Endothelial cell of umbilical vein (primary cell): ENCODE data around the gene MSX2. TPM values are rescaled to one million over a fixed set of nuclear protein-coding genes. Genes with fewer than 3 reads are reported as not detected.

Experiments
- BruUV-seq: library from RNA; stranded (reverse); fragments of 400-500 nt; replicated peaks from 2 replicates; lab custom pipeline; 2021; lab: Mats Ljungman, UMichigan
- CTCF ChIA-PET: fragments of 300-600, 350-600 bp; sonication (Branson Sonifier 250); formaldehyde crosslinking; loops from one replicate; lab custom pipeline; 2021; ENCODE audit warnings: antibody characterized with exemption, inconsistent platforms; lab: Charles Lee
- POLR2A ChIA-PET: fragments of 300-600, 350-600 bp; sonication (Branson Sonifier 250); formaldehyde crosslinking; loops from one replicate; lab custom pipeline; 2021; ENCODE audit warnings: antibody characterized with exemption, inconsistent platforms; lab: Charles Lee
- DNase-seq: peaks from one replicate; pipeline ENCODE4 v3.0.0-alpha.2; 2011; ENCODE audit warnings: low read depth, low spot score
- FAIRE-seq: peaks from 2 replicates; lab custom pipeline; 2011; peaks lifted over from hg19 to GRCh38; lab: Jason Lieb, UNC
- H2AFZ ChIP-seq: 2 replicates; pipeline ENCODE4 v1.6.0; 2012; ENCODE audit warnings: low read depth, low read length, control low read depth, inconsistent platforms
- H3K27ac ChIP-seq: 2 replicates; pipeline ENCODE4 v1.5.1; 2011; ENCODE audit warnings: low read depth, mild to moderate bottlenecking, control low read depth, low read length, moderate library complexity; ENCODE audit not compliant: insufficient read depth
- H3K27me3 ChIP-seq, 2 experiments: 2 replicates each; pipeline versions ENCODE4 v1.6.0 to v1.6.1; 2011; ENCODE audit warnings: low read length in 2 of 2, mixed read lengths in 1 of 2; ENCODE audit not compliant: control insufficient read depth in 2 of 2, insufficient read depth in 2 of 2
- H3K36me3 ChIP-seq, 2 experiments: 2 replicates in 1 of 2; 3 replicates in 1 of 2; pipeline ENCODE4 v1.5.1; 2011; ENCODE audit warnings: low read length in 2 of 2, mild to moderate bottlenecking in 1 of 2, moderate library complexity in 1 of 2; ENCODE audit not compliant: control insufficient read depth in 2 of 2, insufficient read depth in 2 of 2; ENCODE audit errors: extremely low read depth in 1 of 2
- H3K4me1 ChIP-seq: 3 replicates; pipeline ENCODE4 v1.5.1; 2011; ENCODE audit warnings: mild to moderate bottlenecking, low read length; ENCODE audit not compliant: control insufficient read depth, insufficient read depth; ENCODE audit errors: extremely low read depth
- H3K4me2 ChIP-seq: 2 replicates; pipeline ENCODE4 v1.6.1; 2011; ENCODE audit warnings: low read length, control low read depth, mixed read lengths; ENCODE audit not compliant: insufficient read depth
- H3K4me3 ChIP-seq, 3 experiments: fragments of 200-600 bp in 1 of 3; sonication (generic), shearing (Covaris generic) in 1 of 3; replicated peaks in 1 of 3; 2 replicates each; pipeline ENCODE4 v1.5.1; 2011 to 2016; ENCODE audit warnings: control low read depth in 3 of 3, low read length in 3 of 3, mild to moderate bottlenecking in 2 of 3, inconsistent platforms in 1 of 3, low read depth in 1 of 3, moderate library complexity in 1 of 3; ENCODE audit not compliant: insufficient read depth in 1 of 3
- H3K79me2 ChIP-seq: 2 replicates; pipeline ENCODE4 v1.6.0; 2012; ENCODE audit warnings: low read length, inconsistent platforms; ENCODE audit not compliant: control insufficient read depth, insufficient read depth
- H3K9ac ChIP-seq: replicated peaks from 2 replicates; pipeline ENCODE3; 2011; ENCODE audit warnings: low read length, control low read depth; ENCODE audit not compliant: insufficient read depth; ENCODE audit errors: extremely low read depth
- H3K9me1 ChIP-seq: replicated peaks from 3 replicates; pipeline ENCODE4 v1.6.0; 2011; ENCODE audit warnings: mild to moderate bottlenecking, low read length; ENCODE audit not compliant: control insufficient read depth, insufficient read depth; ENCODE audit errors: extremely low read depth
- H3K9me3 ChIP-seq: replicated peaks from 2 replicates; pipeline ENCODE4 v1.5.1; 2012; ENCODE audit warnings: low read length, inconsistent platforms; ENCODE audit not compliant: control insufficient read depth, insufficient read depth
- H4K20me1 ChIP-seq: replicated peaks from 2 replicates; pipeline ENCODE3; 2011; ENCODE audit warnings: mild to moderate bottlenecking, low read length; ENCODE audit not compliant: control insufficient read depth, insufficient read depth; ENCODE audit errors: extremely low read depth
- CTCF ChIP-seq, 2 donors: IDR thresholded peaks; 1 replicate in 1 of 2; 2 replicates in 1 of 2; pipeline ENCODE4 v1.5.1; 2011; ENCODE audit warnings: low read length in 2 of 2, mild to moderate bottlenecking in 2 of 2, moderate library complexity in 2 of 2, control low read depth in 1 of 2, inconsistent platforms in 1 of 2, low read depth in 1 of 2; ENCODE audit not compliant: insufficient read depth in 1 of 2; ENCODE audit errors: extremely low read depth in 1 of 2
- EZH2 ChIP-seq: IDR thresholded peaks from 2 replicates; pipeline ENCODE4 v1.6.1; 2012; ENCODE audit warnings: borderline replicate concordance, low read depth, mild to moderate bottlenecking, moderate library complexity, low read length, inconsistent platforms; ENCODE audit not compliant: severe bottlenecking
- FOS ChIP-seq: IDR thresholded peaks from 2 replicates; pipeline ENCODE4 v1.6.1; 2011; ENCODE audit warnings: mild to moderate bottlenecking, low read length, moderate library complexity, borderline replicate concordance; ENCODE audit not compliant: insufficient read depth
- GATA2 ChIP-seq: IDR thresholded peaks from 2 replicates; pipeline ENCODE4 v1.7.0; 2011; ENCODE audit warnings: low read depth, mild to moderate bottlenecking, moderate library complexity, mixed read lengths, low read length; ENCODE audit not compliant: insufficient read length, insufficient read depth
- JUN ChIP-seq: IDR thresholded peaks from 2 replicates; pipeline ENCODE4 v1.6.1; 2011; ENCODE audit warnings: borderline replicate concordance, low read depth; ENCODE audit not compliant: insufficient read length, insufficient read depth
- MYC ChIP-seq: IDR thresholded peaks from one replicate; pipeline ENCODE4 v1.6.1; 2011; ENCODE audit warnings: mild to moderate bottlenecking, low read depth, low read length
- POLR2A ChIP-seq: IDR thresholded peaks from 2 replicates; pipeline ENCODE4 v1.6.1; 2012; ENCODE audit warnings: low read depth, mild to moderate bottlenecking, control low read depth, low read length
- POLR2AphosphoS5 ChIP-seq: IDR thresholded peaks from 2 replicates; pipeline ENCODE4 v1.6.1; 2012; ENCODE audit warnings: low read depth, mild to moderate bottlenecking, control low read depth, low read length, moderate library complexity; ENCODE audit not compliant: insufficient read depth
- dilution Hi-C: fragments of 300-500 bp; cut with MboI; formaldehyde crosslinking; loops from one replicate; pipeline ENCODE4 v1.15.0; 2019; ENCODE audit warnings: low sequenced_read_pairs; ENCODE audit not compliant: extremely low pct_ligation_motif_present
- intact Hi-C: fragments of 100-400 bp; cut with micrococcal nuclease; formaldehyde crosslinking; loops from one replicate; pipeline ENCODE4 v1.10.0; 2022
- microRNA-seq: library from miRNA; unstranded; fragments of <30 nt; microRNA quantifications from one replicate; pipeline ENCODE4 v1.2.0, GENCODE V29; 2021; ENCODE audit warnings: borderline number of aligned reads, borderline replicate concordance
- polyA plus RNA-seq, 4 experiments: library from polyadenylated mRNA; depleted of rRNA in 3 of 4; stranded (reverse) in 3 of 4; unstranded in 1 of 4; fragments of >200 nt; gene quantifications; 2 replicates each; pipeline versions ENCODE4 v1.2.1 to v1.2.3, GENCODE V29; 2011 to 2012; ENCODE audit warnings: missing spikeins in 1 of 4
- small RNA-seq: library from RNA; depleted of rRNA; stranded (forward); fragments of <200 nt; gene quantifications from one replicate; pipeline ENCODE3, GENCODE V24; 2012; ENCODE audit warnings: low replicate concordance, low read depth; ENCODE audit not compliant: insufficient read depth, insufficient read length
- total RNA-seq: library from RNA; stranded (reverse); gene quantifications from 2 replicates; pipeline ENCODE4 v1.2.3, GENCODE V29; 2021
- TF ChIP-seq, protein P1 (sequence below): IDR thresholded peaks from 2 replicates; pipeline ENCODE4 v1.6.1; 2011; ENCODE audit not compliant: insufficient read depth, insufficient read length

Gene MSX2
- total and polyA plus RNA-seq, 2 donors (not counting 3 experiments of a cell fraction or from before 2014, with no cell fraction given): not detected

DNA sequence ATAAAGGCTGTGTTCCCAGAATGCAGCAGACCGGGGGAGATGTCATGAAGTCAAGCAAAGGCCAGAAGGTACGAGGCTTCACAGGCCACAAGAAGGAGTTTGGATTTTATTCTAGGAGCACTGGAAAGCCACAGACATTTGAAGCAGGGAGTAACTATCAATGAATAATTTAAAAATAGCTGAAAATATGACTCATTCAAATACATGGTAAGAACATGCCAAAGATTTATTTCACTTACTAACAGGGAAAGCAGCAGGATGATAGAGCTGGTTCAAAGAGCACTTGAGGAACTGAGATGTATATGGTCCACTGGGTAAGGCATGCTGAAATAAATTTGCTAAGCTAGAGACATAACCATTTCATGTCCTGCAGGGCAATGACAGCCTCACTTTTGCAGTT lies 53.2 kb downstream of the MSX2 start:
- POLR2A ChIA-PET: no interaction called here
- Histone ChIP-seq H3K27ac (no peak overlapping the region), H3K27me3 (no peaks in the 10 kb centered on the region), H4K20me1 (no peaks in the 10 kb centered on the region), H3K4me2 (no peak overlapping the region), H3K4me1 (no peaks in the 10 kb centered on the region), H3K9me1 (no peaks in the 10 kb centered on the region), H3K36me3 (no peaks in the 10 kb centered on the region), H2AFZ (no peak overlapping the region), H3K9ac (no peak overlapping the region), H3K9me3 (peaks cover 2% of the 10 kb centered on the region), H3K4me3 (no peak overlapping the region), H3K79me2 (no peaks in the 10 kb centered on the region)
- DNase-seq (no peak), FAIRE-seq (no peak)
- no TSS peak for BruUV-seq
- intact Hi-C loops: no loop called here
- dilution Hi-C loops: no loop called here
- no peak for TF ChIP-seq EZH2
- no peak for TF ChIP-seq GATA2
- no peak for TF ChIP-seq CTCF (IDR thresholded peaks at IDR 0.05; ENCODE audit: extremely low read depth in 1 of 2, insufficient read depth in 1 of 2, low read depth in 1 of 2, low read length in 2 of 2)
- no peak for TF ChIP-seq POLR2A
- TF ChIP-seq JUN: no peak
- TF ChIP-seq POLR2AphosphoS5: no peak
- no peak for TF ChIP-seq MYC
- TF ChIP-seq FOS: no peak
- TF ChIP-seq, protein P1, sequence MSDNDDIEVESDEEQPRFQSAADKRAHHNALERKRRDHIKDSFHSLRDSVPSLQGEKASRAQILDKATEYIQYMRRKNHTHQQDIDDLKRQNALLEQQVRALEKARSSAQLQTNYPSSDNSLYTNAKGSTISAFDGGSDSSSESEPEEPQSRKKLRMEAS: no peak
- CTCF ChIA-PET: no interaction called here

Small RNA genes within 50 kb of the gene (microRNA-seq; reads per million reads assigned to microRNA genes)
- gene MIR4634: not detected

Small RNA genes within 50 kb of the gene (small RNA-seq; reads per million reads assigned to genes)
- not detected for gene MIR4634
